Prostate gland (tissue), 2 donors: ENCODE data around the gene TPBG.

ENCODE experiments used
- POLR2AphosphoS5 ChIP-seq: sonication (generic); formaldehyde crosslinking; IDR thresholded peaks from one replicate; pipeline ENCODE4 v1.6.1; 2017; ENCODE audit warnings: antibody characterized with exemption
- TF ChIP-seq, protein P1 (sequence below), 4 experiments: fragments of 200-600 bp in 2 of 4; fragments of 450-650 bp in 2 of 4; sonication (generic) in 2 of 4; IDR thresholded peaks; 1 replicate in 3 of 4; 2 replicates in 1 of 4; pipeline ENCODE4 v1.5.1; 2016 to 2019; ENCODE audit warnings: antibody characterized with exemption in 4 of 4, mild to moderate bottlenecking in 2 of 4, moderate library complexity in 2 of 4

DNA sequence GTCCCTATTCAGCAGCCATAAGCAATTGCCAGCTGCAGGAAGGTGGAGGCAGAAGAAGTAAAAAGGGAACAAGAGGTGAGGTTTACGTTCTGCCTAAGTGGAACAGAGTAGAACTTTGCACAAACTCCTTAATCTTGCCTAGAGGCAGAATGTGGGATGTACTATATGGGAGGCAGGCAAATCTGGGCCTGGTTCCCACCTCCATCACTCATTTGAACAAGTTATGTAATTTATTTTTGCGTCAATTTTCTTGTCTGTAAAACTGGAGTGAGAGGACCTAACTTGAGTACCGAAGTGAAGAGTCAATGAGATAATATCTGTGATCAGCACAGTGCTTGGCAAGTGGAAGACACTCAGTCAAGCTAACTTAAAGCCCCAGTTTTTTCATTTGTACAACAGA is 2.0 kb upstream of the TPBG start:
- TF ChIP-seq, protein P1, sequence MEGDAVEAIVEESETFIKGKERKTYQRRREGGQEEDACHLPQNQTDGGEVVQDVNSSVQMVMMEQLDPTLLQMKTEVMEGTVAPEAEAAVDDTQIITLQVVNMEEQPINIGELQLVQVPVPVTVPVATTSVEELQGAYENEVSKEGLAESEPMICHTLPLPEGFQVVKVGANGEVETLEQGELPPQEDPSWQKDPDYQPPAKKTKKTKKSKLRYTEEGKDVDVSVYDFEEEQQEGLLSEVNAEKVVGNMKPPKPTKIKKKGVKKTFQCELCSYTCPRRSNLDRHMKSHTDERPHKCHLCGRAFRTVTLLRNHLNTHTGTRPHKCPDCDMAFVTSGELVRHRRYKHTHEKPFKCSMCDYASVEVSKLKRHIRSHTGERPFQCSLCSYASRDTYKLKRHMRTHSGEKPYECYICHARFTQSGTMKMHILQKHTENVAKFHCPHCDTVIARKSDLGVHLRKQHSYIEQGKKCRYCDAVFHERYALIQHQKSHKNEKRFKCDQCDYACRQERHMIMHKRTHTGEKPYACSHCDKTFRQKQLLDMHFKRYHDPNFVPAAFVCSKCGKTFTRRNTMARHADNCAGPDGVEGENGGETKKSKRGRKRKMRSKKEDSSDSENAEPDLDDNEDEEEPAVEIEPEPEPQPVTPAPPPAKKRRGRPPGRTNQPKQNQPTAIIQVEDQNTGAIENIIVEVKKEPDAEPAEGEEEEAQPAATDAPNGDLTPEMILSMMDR (IDR thresholded peaks at IDR 0.05) = no peak
- no peak for TF ChIP-seq POLR2AphosphoS5
